Amygdala (tissue), 56 donors: ENCODE data around the gene RBM10.

Experiments used
- DNase-seq, 56 donors: peaks; one replicate each; lab custom pipeline; 2025; lab: John Stamatoyannopoulos, UW

The RBM10 gene

GRCh38 chrX:47174846-47175587 is 30.0 kb downstream of the RBM10 start:
- DNase-seq: no peak

GRCh38 chrX:47175588-47175980 is 30.6 kb downstream of the RBM10 start:
- no peak for DNase-seq

GRCh38 chrX:47176101-47176740 is 31.2 kb downstream of the RBM10 start:
- DNase-seq: no peak

GRCh38 chrX:47177079-47177478 is 32.1 kb downstream of the RBM10 start:
- no peak for DNase-seq

- DNase-seq: no peak
Observed at GRCh38 chrX:47178337-47178736, 33.3 kb downstream of the RBM10 start.

- DNase-seq: peak in 44 of 56 donors; percentile 0 to 71 (median 26)
Observed at GRCh38 chrX:47179221-47179927, 34.4 kb downstream of the RBM10 start.

GRCh38 chrX:47179928-47180255 is 34.9 kb downstream of the RBM10 start:
- no peak for DNase-seq

GRCh38 chrX:47180346-47180745 is 35.3 kb downstream of the RBM10 start:
- no peak for DNase-seq

GRCh38 chrX:47181301-47181700 is 36.3 kb downstream of the RBM10 start:
- DNase-seq: no peak

- DNase-seq: no peak
Observed at GRCh38 chrX:47182106-47182700, 37.2 kb downstream of the RBM10 start.

GRCh38 chrX:47184486-47184885 is 39.5 kb downstream of the RBM10 start:
- DNase-seq: no peak

- no peak for DNase-seq
Observed at GRCh38 chrX:47185241-47185640, 40.2 kb downstream of the RBM10 start.

GRCh38 chrX:47186096-47186740 is 41.2 kb downstream of the RBM10 start:
- DNase-seq: no peak

- DNase-seq: no peak
Observed at GRCh38 chrX:47187106-47187677, 42.2 kb downstream of the RBM10 start.

- DNase-seq: no peak
Observed at GRCh38 chrX:47189906-47190305, 44.9 kb downstream of the RBM10 start.

- peak; percentile 1 to 89 (median 73) for DNase-seq
Observed at GRCh38 chrX:47190445-47191269, 45.6 kb downstream of the RBM10 start.

- DNase-seq: no peak
Observed at GRCh38 chrX:47191331-47191730, 46.3 kb downstream of the RBM10 start.

- DNase-seq: no peak
Observed at GRCh38 chrX:47191806-47192401, 46.9 kb downstream of the RBM10 start.
